Thyroid gland (tissue), 4 donors: ENCODE data around the gene LRRC8B. TPM values are rescaled to one million over a fixed set of nuclear protein-coding genes. Genes with fewer than 3 reads are reported as not detected.

Experiments used
- DNase-seq, 2 donors: peaks; one replicate each; pipeline ENCODE4 v3.0.0-alpha.2; 2019
- H3K27ac ChIP-seq, 3 donors: fragments of 200-600 bp; sonication (generic); 1 replicate in 2 of 3; 2 replicates in 1 of 3; pipeline ENCODE4 v1.5.1; 2016 to 2019; ENCODE audit warnings: mild to moderate bottlenecking in 1 of 3, moderate library complexity in 1 of 3
- H3K27me3 ChIP-seq: fragments of 200-600 bp; sonication (generic); one replicate; pipeline ENCODE4 v1.5.1; 2019
- H3K36me3 ChIP-seq, 2 donors: fragments of 200-600 bp; sonication (generic); one replicate each; pipeline ENCODE4 v1.5.1; 2016 to 2019
- H3K4me1 ChIP-seq, 2 donors: fragments of 200-600 bp; sonication (generic); one replicate each; pipeline ENCODE4 v1.5.1; 2017 to 2019
- H3K4me3 ChIP-seq, 3 donors: fragments of 200-600 bp; sonication (generic); replicated peaks in 1 of 3; 1 replicate in 2 of 3; 2 replicates in 1 of 3; pipeline ENCODE4 v1.5.1; 2016; ENCODE audit warnings: mild to moderate bottlenecking in 1 of 3
- H3K9me3 ChIP-seq: fragments of 200-600 bp; sonication (generic); one replicate; pipeline ENCODE4 v1.5.1; 2017
- POLR2A ChIP-seq, 2 donors: fragments of 450-650 bp; IDR thresholded peaks; one replicate each; pipeline ENCODE4 v1.6.1; 2017; ENCODE audit warnings: antibody characterized with exemption in 2 of 2, mild to moderate bottlenecking in 2 of 2, moderate library complexity in 1 of 2
- WGBS, 2 donors: methylation state at CpG; one replicate each; pipeline ENCODE4 v1.1.5; 2017; 5-methylcytosine and 5-hydroxymethylcytosine counted together
- intact Hi-C: fragments of 100-400 bp; cut with DNase I; formaldehyde crosslinking; loops from one replicate; pipeline ENCODE4 v1.15.1; 2023
- total RNA-seq, 4 donors: library from RNA; depleted of rRNA; stranded (reverse); fragments of >200 nt; gene quantifications; one replicate each; pipeline ENCODE4 v1.2.3, GENCODE V29; 2016
- TF ChIP-seq, protein P1 (sequence below), 6 experiments: fragments of 200-600 bp in 3 of 6; fragments of 450-650 bp in 3 of 6; sonication (generic) in 3 of 6; IDR thresholded peaks; one replicate each; pipeline ENCODE4 v1.5.1; 2016 to 2019; ENCODE audit warnings: antibody characterized with exemption in 6 of 6, mild to moderate bottlenecking in 2 of 6, inconsistent platforms in 1 of 6, moderate library complexity in 1 of 6

LRRC8B gene
- total RNA-seq, 4 donors from 2014 or later: 11.5 to 27.8 (median 24.4) TPM

DNA sequence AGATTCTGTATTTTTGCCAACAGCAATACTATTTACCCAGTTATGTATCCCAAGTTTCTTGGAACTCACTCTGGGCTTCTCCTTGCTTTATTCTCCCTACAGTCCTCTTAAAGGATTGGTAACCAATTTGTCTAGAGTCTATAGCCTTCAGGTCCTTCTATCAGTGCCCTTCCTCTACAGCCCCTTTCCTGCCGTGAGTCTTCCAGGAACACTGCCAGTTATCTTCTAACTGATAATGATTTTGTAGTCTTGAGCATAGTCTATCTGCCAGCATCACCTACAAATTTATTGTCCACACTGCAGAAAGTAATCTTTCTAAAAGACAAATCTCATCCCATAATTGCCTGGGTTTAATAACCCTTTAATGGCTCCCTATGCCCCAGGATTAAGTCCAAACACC lies 8.2 kb downstream of the LRRC8B start:
- intact Hi-C loops: no loop called here

DNA sequence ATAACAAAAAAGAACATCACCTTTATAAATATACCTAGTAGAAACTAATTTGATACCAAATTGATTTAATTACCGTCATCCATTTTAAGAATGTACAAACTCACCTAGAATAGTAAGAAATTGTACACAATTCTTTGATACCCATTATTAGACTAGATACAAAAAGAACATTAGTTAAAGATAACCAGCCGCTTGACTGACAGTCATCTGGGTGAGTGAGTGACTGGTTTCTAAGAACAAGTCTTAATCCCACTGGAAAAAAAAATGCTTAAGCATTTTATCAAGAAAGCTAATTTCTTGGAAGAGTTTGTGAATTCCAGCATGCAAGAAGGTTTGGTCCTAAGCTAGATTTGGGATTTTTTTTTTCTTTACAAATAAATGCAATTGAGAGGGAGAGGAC lies 10.9 kb downstream of the LRRC8B start:
- no peak for TF ChIP-seq POLR2A (IDR thresholded peaks at IDR 0.05)
- intact Hi-C loops: no loop called here
- no peaks in the 10 kb centered on the region for H3K36me3 ChIP-seq
- 95 to 97% methylated on average over 2 of the region's 2 CpGs for WGBS, 2 donors
- no peak overlapping the region for H3K4me3 ChIP-seq
- H3K27me3 ChIP-seq: no peaks in the 10 kb centered on the region
- no peaks in the 10 kb centered on the region for H3K4me1 ChIP-seq
- H3K9me3 ChIP-seq: no peaks in the 10 kb centered on the region
- DNase-seq: no peak
- no peak overlapping the region for H3K27ac ChIP-seq

More for the DNA sequence above, 8.2 kb downstream of the LRRC8B start:
- H3K27ac ChIP-seq: no peak overlapping the region
- 86 to 95% methylated on average over 1 of the region's 1 CpG for WGBS, 2 donors
- H3K27me3 ChIP-seq: no peaks in the 10 kb centered on the region
- H3K9me3 ChIP-seq: no peaks in the 10 kb centered on the region
- no peak for DNase-seq
- TF ChIP-seq POLR2A (IDR thresholded peaks at IDR 0.05): no peak
- TF ChIP-seq, protein P1, sequence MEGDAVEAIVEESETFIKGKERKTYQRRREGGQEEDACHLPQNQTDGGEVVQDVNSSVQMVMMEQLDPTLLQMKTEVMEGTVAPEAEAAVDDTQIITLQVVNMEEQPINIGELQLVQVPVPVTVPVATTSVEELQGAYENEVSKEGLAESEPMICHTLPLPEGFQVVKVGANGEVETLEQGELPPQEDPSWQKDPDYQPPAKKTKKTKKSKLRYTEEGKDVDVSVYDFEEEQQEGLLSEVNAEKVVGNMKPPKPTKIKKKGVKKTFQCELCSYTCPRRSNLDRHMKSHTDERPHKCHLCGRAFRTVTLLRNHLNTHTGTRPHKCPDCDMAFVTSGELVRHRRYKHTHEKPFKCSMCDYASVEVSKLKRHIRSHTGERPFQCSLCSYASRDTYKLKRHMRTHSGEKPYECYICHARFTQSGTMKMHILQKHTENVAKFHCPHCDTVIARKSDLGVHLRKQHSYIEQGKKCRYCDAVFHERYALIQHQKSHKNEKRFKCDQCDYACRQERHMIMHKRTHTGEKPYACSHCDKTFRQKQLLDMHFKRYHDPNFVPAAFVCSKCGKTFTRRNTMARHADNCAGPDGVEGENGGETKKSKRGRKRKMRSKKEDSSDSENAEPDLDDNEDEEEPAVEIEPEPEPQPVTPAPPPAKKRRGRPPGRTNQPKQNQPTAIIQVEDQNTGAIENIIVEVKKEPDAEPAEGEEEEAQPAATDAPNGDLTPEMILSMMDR (IDR thresholded peaks at IDR 0.05): no peak
- H3K4me1 ChIP-seq: no peaks in the 10 kb centered on the region
- H3K36me3 ChIP-seq: no peaks in the 10 kb centered on the region
- H3K4me3 ChIP-seq: no peak overlapping the region

DNA sequence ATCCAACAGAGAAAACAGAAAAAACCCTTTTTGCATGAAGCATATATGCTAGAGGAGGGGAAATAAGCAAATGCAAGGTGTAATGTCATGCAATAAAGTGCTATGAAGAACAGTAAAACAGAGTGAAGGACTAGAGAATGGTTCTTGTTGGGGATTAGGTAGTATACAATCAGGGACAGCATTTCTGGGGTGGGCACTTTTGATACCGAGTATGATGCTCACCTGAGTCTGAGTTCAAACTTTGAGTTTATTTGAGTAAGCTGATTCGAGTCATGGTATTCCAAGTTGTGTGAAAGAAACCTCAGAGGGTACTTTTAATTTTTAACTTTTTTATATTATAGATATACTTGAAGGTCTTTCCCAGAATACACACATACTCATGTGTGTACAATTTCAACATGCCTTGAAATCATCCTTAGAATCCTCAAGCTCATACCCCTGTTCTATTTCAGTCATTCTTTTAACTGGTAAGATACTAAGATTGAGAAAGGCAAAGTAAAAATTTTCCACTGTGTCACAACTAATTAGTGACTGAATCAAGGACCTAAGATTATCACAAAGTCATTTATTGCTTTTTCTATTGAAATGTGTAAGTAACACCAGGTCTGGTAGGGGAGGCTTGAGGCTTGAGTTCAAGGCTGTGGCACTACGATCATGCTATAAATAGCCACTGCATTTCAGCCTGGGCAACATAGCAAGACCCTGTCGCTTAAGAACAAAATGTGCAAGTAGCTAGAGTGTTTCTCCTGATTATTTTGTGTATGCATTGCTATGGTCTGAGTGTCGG lies 12.1 kb downstream of the LRRC8B start:
- no peak for DNase-seq
- intact Hi-C loops: no loop called here
- H3K27me3 ChIP-seq: no peaks in the 10 kb centered on the region
- no peaks in the 10 kb centered on the region for H3K36me3 ChIP-seq
- H3K27ac ChIP-seq: no peak overlapping the region
- TF ChIP-seq, protein P1 (IDR thresholded peaks at IDR 0.05): no peak
- TF ChIP-seq POLR2A (IDR thresholded peaks at IDR 0.05): no peak
- WGBS, 2 donors: 91 to 95% methylated on average over 5 of the region's 5 CpGs
- no peak overlapping the region for H3K4me3 ChIP-seq
- H3K9me3 ChIP-seq: no peaks in the 10 kb centered on the region
- H3K4me1 ChIP-seq: no peaks in the 10 kb centered on the region

- no peak for DNase-seq
- intact Hi-C loops: no loop called here
- TF ChIP-seq POLR2A (IDR thresholded peaks at IDR 0.05): no peak
- WGBS, 2 donors: 81 to 85% methylated on average over 2 of the region's 2 CpGs
- no peak overlapping the region for H3K27ac ChIP-seq
- no peaks in the 10 kb centered on the region for H3K36me3 ChIP-seq
- H3K9me3 ChIP-seq: no peaks in the 10 kb centered on the region
- H3K27me3 ChIP-seq: no peaks in the 10 kb centered on the region
- no peak overlapping the region for H3K4me3 ChIP-seq
- H3K4me1 ChIP-seq: no peaks in the 10 kb centered on the region
These were observed 13.7 kb downstream of the LRRC8B start for GRCh38 chr1:89538361-89538760.

DNA sequence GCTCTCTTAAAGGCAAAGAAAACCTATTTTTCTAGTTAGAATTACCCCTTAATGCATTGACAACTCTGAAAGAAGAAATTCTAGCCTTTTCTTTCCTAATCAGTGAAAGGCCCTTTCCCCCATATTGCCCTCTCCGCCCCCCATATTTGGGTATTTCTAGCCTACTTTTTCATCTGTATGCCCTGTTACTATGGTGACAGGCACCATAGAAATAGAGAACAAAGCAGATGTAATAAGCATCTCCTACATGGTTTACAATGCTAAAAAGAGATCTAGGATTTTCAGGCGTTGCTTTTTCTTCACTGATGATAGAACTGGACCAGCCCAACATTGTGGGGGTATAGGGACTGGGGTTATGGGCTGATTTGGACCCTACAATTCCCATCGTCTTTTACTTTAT lies 14.5 kb downstream of the LRRC8B start:
- H3K27me3 ChIP-seq: no peaks in the 10 kb centered on the region

More for the DNA sequence above, 14.5 kb downstream of the LRRC8B start:
- DNase-seq: no peak
- TF ChIP-seq, protein P1 (IDR thresholded peaks at IDR 0.05): no peak
- TF ChIP-seq POLR2A (IDR thresholded peaks at IDR 0.05): no peak
- no peak overlapping the region for H3K4me3 ChIP-seq
- no peak overlapping the region for H3K27ac ChIP-seq
- no peaks in the 10 kb centered on the region for H3K9me3 ChIP-seq
- no peaks in the 10 kb centered on the region for H3K4me1 ChIP-seq
- 94 to 97% methylated on average over 3 of the region's 3 CpGs for WGBS, 2 donors
- H3K36me3 ChIP-seq: no peaks in the 10 kb centered on the region
- intact Hi-C loops: no loop called here
